Smooth muscle cell (in vitro differentiated cells): ENCODE measurements around the gene RSPH1. TPM values are rescaled to one million over a fixed set of nuclear protein-coding genes. Genes with fewer than 3 reads are reported as not detected.

Experiments used
- DNase-seq: peaks from one replicate; lab custom pipeline; 2025; ENCODE audit not compliant: unreplicated experiment; lab: John Stamatoyannopoulos, UW
- H2AFZ ChIP-seq: fragments of 200-600 bp; sonication (generic); 2 replicates; pipeline ENCODE4 v1.6.0; 2016; ENCODE audit warnings: antibody characterized with exemption, low read depth, mild to moderate bottlenecking
- H3F3A ChIP-seq: fragments of 200-600 bp; sonication (generic); 2 replicates; pipeline ENCODE4 v1.6.0; 2017; ENCODE audit warnings: antibody characterized with exemption, low read depth
- H3K27ac ChIP-seq: fragments of 200-600 bp; sonication (generic); 2 replicates; pipeline ENCODE4 v1.5.1; 2016; ENCODE audit warnings: low read depth, mild to moderate bottlenecking
- H3K27me3 ChIP-seq: fragments of 200-600 bp; sonication (generic); 2 replicates; pipeline ENCODE4 v1.6.1; 2016; ENCODE audit warnings: low read depth, mild to moderate bottlenecking
- H3K36me3 ChIP-seq: fragments of 200-600 bp; sonication (generic); 2 replicates; pipeline ENCODE4 v1.5.1; 2016; ENCODE audit warnings: low read depth
- H3K4me1 ChIP-seq: fragments of 200-600 bp; sonication (generic); 2 replicates; pipeline ENCODE4 v1.5.1; 2016; ENCODE audit warnings: low read depth
- H3K4me2 ChIP-seq: fragments of 200-600 bp; sonication (generic); 2 replicates; pipeline ENCODE4 v1.6.0; 2016; ENCODE audit warnings: mild to moderate bottlenecking
- H3K4me3 ChIP-seq: fragments of 200-600 bp; sonication (generic); 2 replicates; pipeline ENCODE4 v1.5.1; 2016; ENCODE audit warnings: mild to moderate bottlenecking
- H3K79me2 ChIP-seq: fragments of 200-600 bp; sonication (generic); 2 replicates; pipeline ENCODE4 v1.6.0; 2016; ENCODE audit warnings: low read depth, mild to moderate bottlenecking
- H3K9ac ChIP-seq: fragments of 200-600 bp; sonication (generic); 2 replicates; pipeline ENCODE4 v1.6.0; 2016; ENCODE audit warnings: low read depth
- H3K9me3 ChIP-seq: fragments of 200-600 bp; sonication (generic); replicated peaks from 2 replicates; pipeline ENCODE4 v1.5.1; 2016; ENCODE audit warnings: low read depth
- H4K20me1 ChIP-seq: fragments of 200-600 bp; sonication (generic); 2 replicates; pipeline ENCODE4 v1.6.0; 2016; ENCODE audit warnings: low read depth
- WGBS: methylation state at CpG from one replicate; pipeline ENCODE4 v1.1.7; 2016; ENCODE audit warnings: low lambda C conversion rate; 5-methylcytosine and 5-hydroxymethylcytosine counted together
- polyA plus RNA-seq: library from polyadenylated mRNA; unstranded; fragments of >200 nt; fragmentation: Nextera tagmentation; extraction: Ambion mirVana; gene quantifications from 2 replicates; pipeline ENCODE4 v1.2.1, GENCODE V29; 2016
- total RNA-seq: library from RNA; depleted of rRNA; stranded (reverse); fragments of >200 nt; gene quantifications from 2 replicates; pipeline ENCODE4 v1.2.3, GENCODE V29; 2014
- TF ChIP-seq, protein P1 (sequence below): fragments of 200-600 bp; sonication (generic); IDR thresholded peaks from 2 replicates; pipeline ENCODE4 v1.5.1; 2017; ENCODE audit warnings: borderline replicate concordance, mild to moderate bottlenecking, antibody characterized with exemption; ENCODE audit not compliant: insufficient read depth, poor library complexity, severe bottlenecking

Gene RSPH1
- total and polyA plus RNA-seq, 2 experiments from 2014 or later: 0.16 TPM; not detected in 1

DNA sequence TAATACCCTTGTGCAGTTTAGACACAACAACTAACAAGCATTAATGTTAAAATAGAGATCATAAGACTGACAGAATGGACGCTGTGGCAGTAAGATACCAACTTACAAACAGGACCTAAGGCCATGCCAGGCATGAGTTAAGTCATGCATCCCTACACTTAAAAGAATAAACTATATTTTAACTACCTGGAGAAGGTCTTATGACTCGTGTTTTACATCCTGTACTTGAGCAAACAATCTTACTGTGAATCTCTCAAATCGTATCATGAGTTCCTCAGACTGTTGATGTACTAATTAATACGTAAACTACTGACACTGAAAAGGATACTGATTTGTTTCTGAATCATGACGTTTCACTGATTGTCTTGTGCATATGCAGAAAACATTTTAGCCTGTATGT lies 2.0 kb upstream of the RSPH1 start:
- Histone ChIP-seq H3K4me1 (peaks cover 24% of the 10 kb centered on the region), H3K4me3 (no peak overlapping the region), H3K27ac (peak overlapping the region; percentile 12)

DNA sequence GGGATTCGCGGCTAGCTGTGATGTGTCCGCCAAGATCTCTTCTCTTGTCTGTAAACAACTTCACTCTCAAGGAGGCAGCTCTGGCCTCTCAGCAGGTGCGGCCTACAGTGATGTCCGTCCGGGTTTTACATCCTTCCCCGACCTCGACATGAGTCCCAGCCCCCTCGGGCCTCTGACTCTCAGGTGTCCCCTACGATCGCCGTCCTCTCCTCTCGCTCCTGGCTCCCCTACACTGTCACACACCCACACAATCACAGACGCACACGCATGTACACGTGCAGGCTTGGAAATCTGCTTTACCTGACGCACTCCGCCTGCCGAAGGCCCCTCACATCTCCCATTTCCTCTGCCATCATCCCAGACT lies 797 bp upstream of the RSPH1 start:
- DNase-seq: no peak
- H3K9me3 ChIP-seq: no peaks in the 10 kb centered on the region
- H3K27me3 ChIP-seq: no peaks in the 10 kb centered on the region
- H3K9ac ChIP-seq: peak overlapping the region; percentile 82
- H3F3A ChIP-seq: peaks cover 15% of the 10 kb centered on the region
- peaks cover 24% of the 10 kb centered on the region for H3K4me1 ChIP-seq
- H3K79me2 ChIP-seq: no peaks in the 10 kb centered on the region
- no peaks in the 10 kb centered on the region for H3K36me3 ChIP-seq
- peak overlapping the region; percentile 99 for H2AFZ ChIP-seq
- WGBS: 28% methylated on average over 19 of the region's 19 CpGs
- TF ChIP-seq, protein P1, sequence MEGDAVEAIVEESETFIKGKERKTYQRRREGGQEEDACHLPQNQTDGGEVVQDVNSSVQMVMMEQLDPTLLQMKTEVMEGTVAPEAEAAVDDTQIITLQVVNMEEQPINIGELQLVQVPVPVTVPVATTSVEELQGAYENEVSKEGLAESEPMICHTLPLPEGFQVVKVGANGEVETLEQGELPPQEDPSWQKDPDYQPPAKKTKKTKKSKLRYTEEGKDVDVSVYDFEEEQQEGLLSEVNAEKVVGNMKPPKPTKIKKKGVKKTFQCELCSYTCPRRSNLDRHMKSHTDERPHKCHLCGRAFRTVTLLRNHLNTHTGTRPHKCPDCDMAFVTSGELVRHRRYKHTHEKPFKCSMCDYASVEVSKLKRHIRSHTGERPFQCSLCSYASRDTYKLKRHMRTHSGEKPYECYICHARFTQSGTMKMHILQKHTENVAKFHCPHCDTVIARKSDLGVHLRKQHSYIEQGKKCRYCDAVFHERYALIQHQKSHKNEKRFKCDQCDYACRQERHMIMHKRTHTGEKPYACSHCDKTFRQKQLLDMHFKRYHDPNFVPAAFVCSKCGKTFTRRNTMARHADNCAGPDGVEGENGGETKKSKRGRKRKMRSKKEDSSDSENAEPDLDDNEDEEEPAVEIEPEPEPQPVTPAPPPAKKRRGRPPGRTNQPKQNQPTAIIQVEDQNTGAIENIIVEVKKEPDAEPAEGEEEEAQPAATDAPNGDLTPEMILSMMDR: no peak
- peak overlapping the region; percentile 62 for H3K27ac ChIP-seq
- H3K4me3 ChIP-seq: peak overlapping the region; percentile 72
- peak overlapping the region; percentile 99 for H3K4me2 ChIP-seq
- no peaks in the 10 kb centered on the region for H4K20me1 ChIP-seq

More for the DNA sequence above, 2.0 kb upstream of the RSPH1 start:
- Histone ChIP-seq H3K36me3 (no peaks in the 10 kb centered on the region), H3F3A (peaks cover 15% of the 10 kb centered on the region), H4K20me1 (no peaks in the 10 kb centered on the region), H3K9me3 (no peaks in the 10 kb centered on the region), H2AFZ (no peak overlapping the region), H3K27me3 (no peaks in the 10 kb centered on the region), H3K9ac (no peak overlapping the region), H3K4me2 (no peak overlapping the region), H3K79me2 (no peaks in the 10 kb centered on the region)
- DNase-seq: no peak
- TF ChIP-seq, protein P1: no peak
- WGBS: 64% methylated on average over 5 of the region's 5 CpGs

DNA sequence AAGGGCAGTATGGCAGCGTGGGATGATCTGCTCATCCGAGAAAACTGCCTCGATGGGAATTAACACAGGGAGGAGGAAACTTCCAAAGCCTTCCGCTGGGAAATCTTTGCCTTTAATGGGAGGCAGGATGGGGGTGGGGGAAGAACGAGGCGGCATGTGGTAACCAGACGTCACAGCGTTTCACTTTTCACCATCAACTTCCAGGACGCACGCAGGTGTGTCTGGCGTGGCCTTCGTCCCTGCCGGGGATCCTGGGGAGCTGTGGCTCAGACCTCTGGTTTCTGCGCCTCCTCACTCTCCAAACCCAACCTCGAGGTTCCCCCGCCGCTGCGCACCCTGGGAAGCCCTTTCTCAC lies 282 bp downstream of the RSPH1 start:
- Histone ChIP-seq H4K20me1 (no peaks in the 10 kb centered on the region), H3K9me3 (no peaks in the 10 kb centered on the region), H3F3A (peaks cover 15% of the 10 kb centered on the region), H3K27me3 (no peaks in the 10 kb centered on the region), H3K36me3 (no peaks in the 10 kb centered on the region), H3K9ac (peak overlapping the region; percentile 61), H2AFZ (peak overlapping the region; percentile 86), H3K4me1 (peaks cover 24% of the 10 kb centered on the region), H3K4me2 (peak overlapping the region; percentile 90), H3K79me2 (no peaks in the 10 kb centered on the region), H3K27ac (peak overlapping the region; percentile 28), H3K4me3 (peak overlapping the region; percentile 72)
- TF ChIP-seq, protein P1: no peak
- DNase-seq: no peak
- WGBS: 4% methylated on average over 17 of the region's 18 CpGs

DNA sequence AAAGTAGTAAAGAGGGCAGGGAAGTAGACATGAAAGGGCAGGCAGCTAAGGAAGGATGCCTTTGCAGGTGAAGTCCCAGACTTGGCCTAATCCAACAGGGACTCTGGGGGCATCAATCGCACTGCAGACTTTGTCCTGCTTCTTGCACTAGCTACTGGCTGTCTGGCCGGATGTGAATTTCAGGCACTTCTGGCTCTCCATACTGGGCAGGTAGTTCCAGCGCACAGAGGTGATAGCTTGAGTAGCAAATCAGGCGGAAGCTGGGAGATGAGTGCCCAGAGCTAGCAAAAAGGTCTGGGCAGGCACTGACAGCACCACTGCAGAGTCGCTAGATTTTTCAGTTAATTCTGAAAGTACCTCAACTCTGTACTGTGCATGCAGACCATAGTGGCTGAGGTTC lies 997 bp downstream of the RSPH1 start:
- Histone ChIP-seq H3K9me3 (no peaks in the 10 kb centered on the region), H3K4me2 (no peak overlapping the region), H3F3A (peaks cover 11% of the 10 kb centered on the region), H2AFZ (no peak overlapping the region), H3K4me1 (peaks cover 22% of the 10 kb centered on the region), H3K27ac (no peak overlapping the region), H3K36me3 (no peaks in the 10 kb centered on the region), H3K27me3 (no peaks in the 10 kb centered on the region), H3K4me3 (no peak overlapping the region), H3K9ac (no peak overlapping the region), H3K79me2 (no peaks in the 10 kb centered on the region), H4K20me1 (no peaks in the 10 kb centered on the region)
- TF ChIP-seq, protein P1: no peak
- DNase-seq: no peak
- 93% methylated on average over 5 of the region's 5 CpGs for WGBS
